ENCODE measurements around the gene GALNT14.

GALNT14 gene

GRCh38 chr2:31003749-31004148 is 134.5 kb downstream of the GALNT14 start:
- no peak for DNase-seq

DNA sequence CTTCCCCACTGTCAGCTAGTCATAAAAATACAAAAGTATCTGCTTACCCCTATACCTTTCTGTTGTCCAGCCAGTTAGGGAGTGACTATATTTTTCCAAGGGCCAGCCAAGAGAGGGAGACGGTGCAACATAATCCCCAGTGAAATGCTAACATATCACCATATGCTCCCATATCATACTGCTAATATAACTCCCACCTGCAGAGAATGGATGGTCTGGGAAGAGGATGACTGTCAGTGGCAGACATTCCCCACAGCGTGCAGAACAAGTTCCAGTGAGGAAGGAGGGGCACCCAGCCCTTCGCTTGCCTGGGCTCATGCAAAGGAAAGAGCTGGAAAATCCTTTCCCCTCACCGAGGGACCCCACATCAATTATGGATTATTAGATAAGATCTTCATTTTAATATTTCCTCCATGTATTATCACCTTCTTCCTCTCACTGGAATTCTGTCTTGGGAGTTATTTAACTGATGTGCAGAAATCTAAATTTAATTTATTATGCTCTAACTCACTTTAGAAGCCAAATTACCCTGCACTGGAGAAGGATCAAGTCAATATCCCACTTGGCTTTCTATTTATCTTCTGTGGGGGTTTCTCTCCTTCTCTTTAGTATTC is 135.6 kb downstream of the GALNT14 start:
- DNase-seq = no peak

DNA sequence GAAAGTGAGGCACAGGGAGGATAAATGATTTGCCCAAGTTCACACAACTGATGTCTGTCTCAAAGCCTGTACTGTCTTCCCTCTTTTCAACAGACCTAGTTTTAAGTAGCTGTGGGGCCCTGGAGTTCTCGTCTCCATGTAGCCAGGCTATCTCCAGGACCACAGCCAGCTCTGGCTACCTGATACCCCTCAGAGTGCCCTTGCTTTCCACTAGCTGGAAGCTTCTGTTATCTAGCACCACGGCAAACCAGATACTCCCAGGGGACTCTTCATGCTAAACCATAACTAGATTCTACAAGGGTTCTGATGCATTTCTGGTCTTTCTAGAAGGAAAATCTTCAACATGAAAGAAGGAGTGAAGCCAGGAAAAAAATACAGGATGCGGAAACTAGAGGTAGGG is 137.3 kb downstream of the GALNT14 start:
- no peak for DNase-seq

- no peak for DNase-seq
These were observed 139.6 kb downstream of the GALNT14 start for GRCh38 chr2:30998672-30999071.

- DNase-seq = no peak
These were observed 140.3 kb downstream of the GALNT14 start for GRCh38 chr2:30997979-30998378.

DNA sequence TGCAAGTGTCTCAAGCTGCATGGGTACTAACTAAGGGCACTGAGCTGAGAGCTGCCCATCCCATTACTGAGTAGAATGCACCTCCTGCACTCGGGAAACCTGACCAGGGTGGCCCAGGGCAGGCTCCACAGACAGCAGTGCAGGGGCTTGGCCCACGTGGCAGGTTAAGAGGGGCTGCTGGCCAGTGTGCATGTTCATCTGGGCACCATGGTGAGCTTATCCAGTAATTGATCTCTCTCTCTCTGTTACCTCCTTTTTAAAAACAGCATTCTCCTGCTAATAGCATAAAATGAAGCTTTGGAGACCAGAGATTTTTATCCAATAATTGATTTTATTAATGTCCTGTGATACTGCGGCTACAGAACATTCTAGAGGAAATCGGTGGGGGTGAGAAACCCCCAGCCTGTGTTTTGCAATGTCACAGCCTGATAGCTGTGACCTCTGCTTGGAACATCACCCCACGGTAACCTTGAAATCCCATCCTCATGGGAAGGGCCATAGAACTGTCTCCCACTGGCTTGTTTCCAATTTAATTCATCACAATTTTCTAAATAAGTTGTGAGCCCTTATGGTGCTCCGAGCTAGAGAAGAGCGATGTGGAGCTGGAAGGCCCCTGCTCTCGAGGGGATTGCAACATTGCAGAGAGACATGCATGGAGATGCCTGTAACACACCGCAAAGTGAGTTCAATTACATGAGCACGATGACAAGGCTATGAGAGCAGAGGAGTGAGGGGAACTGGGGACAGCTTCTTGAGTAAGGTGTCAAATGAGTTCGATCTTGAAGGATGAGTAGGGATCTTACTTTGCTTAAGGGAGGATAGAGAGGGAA is 143.8 kb downstream of the GALNT14 start:
- DNase-seq = no peak

GRCh38 chr2:30992781-30993180 is 145.5 kb downstream of the GALNT14 start:
- DNase-seq = no peak

DNA sequence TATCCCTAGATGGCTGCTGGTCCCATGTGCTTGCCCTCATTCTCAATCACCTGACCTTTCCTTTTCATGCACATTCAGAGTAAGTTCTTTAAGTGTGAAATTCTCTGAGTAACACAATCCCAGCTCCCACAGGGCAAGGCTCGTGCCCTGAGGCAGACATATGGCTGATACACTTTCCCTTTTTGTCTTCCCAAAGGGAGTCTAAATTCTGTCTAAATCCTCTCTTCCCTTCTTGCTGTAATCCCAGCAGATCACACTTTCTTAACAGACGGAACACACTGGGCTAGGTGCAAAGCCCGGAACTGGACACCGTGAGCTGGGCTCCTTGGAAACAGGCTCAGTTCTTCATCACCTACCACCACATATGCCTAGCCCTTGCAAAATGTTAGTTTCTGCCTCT is 147.6 kb downstream of the GALNT14 start:
- DNase-seq = no peak

GRCh38 chr2:30990176-30990575 is 148.1 kb downstream of the GALNT14 start:
- no peak for DNase-seq

- no peak for DNase-seq
These were observed 148.5 kb downstream of the GALNT14 start for GRCh38 chr2:30989746-30990145.

- no peak for DNase-seq
These were observed 150.7 kb downstream of the GALNT14 start for GRCh38 chr2:30987566-30987965.

- no peak for DNase-seq
These were observed 152.0 kb downstream of the GALNT14 start for GRCh38 chr2:30986231-30986580.

DNA sequence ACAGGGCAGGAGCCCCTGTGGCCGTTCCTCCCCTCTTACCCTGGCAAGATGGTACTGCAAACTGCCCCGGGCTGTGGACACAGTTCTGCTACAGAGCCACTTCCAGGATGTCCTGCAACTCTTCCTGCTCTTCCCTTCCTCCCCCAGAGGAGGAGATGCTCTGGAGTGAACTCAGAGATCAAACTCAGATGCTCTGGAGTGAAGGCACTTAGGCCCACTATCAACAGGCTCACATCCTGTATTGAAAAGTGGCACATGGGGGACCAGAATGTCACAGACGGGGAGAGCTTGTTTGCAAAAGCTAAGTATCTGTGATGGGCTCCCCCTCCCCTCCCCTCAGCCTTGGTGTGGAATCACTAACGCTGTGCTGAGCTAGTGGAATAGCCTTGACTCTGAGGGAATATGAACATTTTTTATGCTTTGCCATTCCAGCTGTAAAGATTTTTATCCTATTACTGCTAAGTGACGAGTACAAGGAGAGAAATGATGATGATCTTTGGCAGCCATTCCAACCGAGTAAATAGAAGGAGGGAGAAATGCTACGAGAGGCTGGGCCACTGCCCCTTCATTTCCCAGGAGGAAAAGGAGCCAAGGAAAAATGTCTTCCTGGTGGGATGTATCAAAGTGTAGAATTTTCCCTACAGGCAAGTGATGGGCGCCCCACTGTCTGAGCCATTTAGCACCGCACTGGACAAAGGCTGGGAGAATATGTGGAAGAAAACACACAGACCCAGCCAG is 152.6 kb downstream of the GALNT14 start:
- no peak for DNase-seq

DNA sequence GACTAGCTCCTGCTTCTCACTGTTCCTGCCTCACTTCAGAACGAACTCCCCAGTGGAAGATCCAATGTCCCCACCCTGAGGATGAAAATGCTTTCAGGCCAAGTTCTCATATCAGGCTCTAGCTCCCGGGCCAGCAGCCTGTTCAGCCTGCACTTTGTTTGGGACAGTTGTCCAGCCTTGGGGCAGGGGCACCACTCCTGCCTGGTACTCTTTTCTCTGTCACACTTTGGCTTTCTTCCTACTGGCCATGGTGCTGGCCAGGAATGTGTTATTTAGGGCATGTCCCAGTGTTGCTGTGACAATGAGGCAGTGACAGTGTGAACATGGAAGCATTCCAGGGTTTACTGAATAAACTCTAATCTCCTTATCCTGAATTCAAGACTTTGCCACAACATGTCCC is 154.1 kb downstream of the GALNT14 start:
- no peak for DNase-seq

DNA sequence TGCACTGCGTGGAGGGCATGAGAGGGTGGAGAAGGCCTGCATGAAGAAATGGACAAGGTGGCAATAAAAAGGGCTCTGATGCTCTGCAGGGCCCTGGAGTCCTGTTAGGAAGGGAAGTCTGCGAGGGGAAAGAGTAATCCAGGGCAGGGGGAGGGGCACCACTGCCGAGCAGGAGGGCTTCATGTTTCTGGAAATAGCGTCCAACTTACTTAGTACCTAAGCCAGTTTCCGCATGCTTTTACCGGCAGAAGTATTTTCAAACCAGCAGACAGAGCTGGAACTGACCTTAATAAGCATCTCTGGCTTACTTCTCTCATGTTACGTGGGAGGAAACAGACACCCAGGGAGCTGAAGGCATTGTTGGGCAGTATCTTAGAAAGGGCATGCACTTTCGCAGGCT is 156.7 kb downstream of the GALNT14 start:
- DNase-seq = no peak

- no peak for DNase-seq
These were observed 157.1 kb downstream of the GALNT14 start for GRCh38 chr2:30981096-30981495.

DNA sequence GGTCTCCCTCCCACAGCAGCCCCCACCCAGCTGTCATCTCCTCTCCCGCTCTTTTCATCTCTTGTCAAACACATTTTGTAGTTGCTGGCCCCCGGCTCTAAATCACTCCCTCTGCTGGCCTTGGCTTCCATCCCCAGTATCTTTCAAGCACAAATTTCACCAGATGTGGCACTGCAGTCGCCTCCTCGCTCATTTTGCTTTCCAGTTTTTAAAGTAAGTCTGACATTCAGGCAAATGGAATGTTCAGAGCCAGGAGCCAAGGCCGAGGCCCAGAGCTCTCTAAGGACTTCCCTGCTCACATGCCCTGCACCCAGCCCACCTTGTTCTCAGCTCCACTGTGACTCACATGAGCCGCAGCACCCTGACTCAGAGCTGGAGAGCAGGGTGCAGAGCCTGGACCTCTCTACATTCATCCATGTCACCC is 158.4 kb downstream of the GALNT14 start:
- no peak for DNase-seq

DNA sequence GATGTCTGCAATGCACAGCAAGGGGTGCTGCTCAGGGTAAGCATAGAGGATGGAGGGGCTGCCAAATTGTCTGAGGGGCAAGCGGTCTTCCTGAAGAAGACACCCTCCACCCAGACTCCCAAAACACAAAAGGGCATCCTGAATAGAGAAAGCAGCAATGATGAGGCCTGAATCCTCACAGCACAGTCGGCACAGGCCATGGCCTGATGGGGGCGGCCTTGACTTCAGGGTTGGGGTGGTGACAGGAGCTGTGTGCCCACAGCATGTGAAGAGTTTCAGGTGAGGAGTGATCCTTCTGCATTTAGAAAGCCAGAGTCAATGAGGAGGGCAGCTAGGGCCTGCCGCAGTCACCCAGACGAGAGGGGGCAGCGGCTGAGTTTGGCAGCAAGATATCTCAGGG is 159.4 kb downstream of the GALNT14 start:
- DNase-seq = no peak

DNA sequence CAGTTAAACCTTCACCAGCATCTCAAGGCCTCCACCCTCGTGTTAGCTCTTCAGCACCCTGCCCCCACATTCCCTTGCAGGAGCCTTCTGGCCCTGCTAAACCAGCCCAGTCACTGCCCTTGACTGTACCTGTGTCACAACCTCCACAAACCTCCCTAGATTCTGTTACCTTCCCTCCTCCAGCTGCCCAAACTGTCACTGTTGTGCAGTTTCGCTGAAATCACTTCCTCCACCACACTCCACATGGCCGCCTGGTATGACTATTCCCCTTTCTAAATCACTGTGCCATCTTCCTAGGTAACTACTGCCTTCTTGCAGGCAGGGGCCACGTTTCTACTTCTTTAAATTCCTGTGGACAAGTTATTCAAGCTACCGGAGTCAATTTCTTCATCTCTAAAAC is 160.2 kb downstream of the GALNT14 start:
- DNase-seq = no peak

DNA sequence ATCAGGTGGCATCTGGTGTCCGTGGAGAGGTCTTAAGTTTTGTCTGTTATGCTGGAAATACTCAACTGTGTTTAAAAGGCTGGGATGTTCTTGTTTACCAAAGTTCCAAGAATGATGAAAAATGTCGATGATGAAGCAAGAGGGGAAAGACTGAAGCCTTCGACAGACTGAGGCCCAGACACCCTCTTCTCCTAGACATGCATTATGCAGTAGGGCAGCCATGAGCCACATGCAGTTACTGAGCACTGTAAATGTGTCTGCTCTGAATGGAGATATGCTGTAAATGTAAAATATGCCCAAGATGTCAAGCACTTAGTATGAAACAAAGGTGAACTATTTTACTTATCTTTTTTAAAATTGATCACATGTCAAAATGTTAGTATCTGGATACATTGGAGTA is 163.1 kb downstream of the GALNT14 start:
- DNase-seq = no peak

- DNase-seq = no peak
These were observed 163.7 kb downstream of the GALNT14 start for GRCh38 chr2:30974554-30974953.

DNA sequence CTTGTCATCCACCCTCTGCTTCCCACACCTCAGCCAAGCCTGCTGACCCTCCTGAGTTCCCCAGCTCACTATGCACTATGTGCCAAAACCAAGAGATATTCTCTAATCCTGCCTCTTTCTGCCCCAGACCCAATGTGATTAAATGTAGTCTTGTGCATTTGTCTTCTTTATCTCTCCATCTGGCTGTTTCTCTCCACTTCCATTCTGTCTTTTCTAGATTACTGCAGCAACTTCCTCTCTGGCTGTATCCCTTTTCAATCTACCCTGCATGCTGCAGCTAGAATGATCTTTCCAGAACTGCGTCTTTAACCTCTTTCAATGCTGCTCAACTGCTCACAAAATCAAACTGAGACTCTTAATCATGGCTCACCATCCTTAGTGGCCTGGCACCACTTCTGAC is 164.1 kb downstream of the GALNT14 start:
- DNase-seq = no peak

GRCh38 chr2:30971231-30972025 is 166.8 kb downstream of the GALNT14 start:
- DNase-seq = no peak

All from activated gamma-delta T cell (primary cell).